Mesothelial cell of epicardium (in vitro differentiated cells): ENCODE measurements around the gene GTPBP6. TPM values are rescaled to one million over a fixed set of nuclear protein-coding genes. Genes with fewer than 3 reads are reported as not detected.
A peak's percentile ranks its signal among the peaks of the same experiment; 100 is the strongest.
"Not testable (repeated sequence)": the region's sequence is repeated elsewhere in the genome, so short reads cannot be mapped to it uniquely, and the experiment has no call there.

Source experiments
- DNase-seq, 2 experiments: peaks; one replicate each; pipeline ENCODE4 v3.0.0; 2021; ENCODE audit warnings: low spot score in 2 of 2; ENCODE audit not compliant: unreplicated experiment in 2 of 2
- H3K27ac Mint-ChIP-seq: 2 replicates; pipeline ENCODE4 v1.8.0; 2021; ENCODE audit warnings: mixed read lengths
- H3K27me3 Mint-ChIP-seq: 2 replicates; pipeline ENCODE4 v1.8.0; 2021; ENCODE audit warnings: low read depth, mixed read lengths
- H3K36me3 Mint-ChIP-seq: 2 replicates; pipeline ENCODE4 v1.8.0; 2021; ENCODE audit warnings: mixed read lengths
- H3K4me1 Mint-ChIP-seq: 2 replicates; pipeline ENCODE4 v1.8.0; 2021; ENCODE audit warnings: mixed read lengths
- H3K4me3 Mint-ChIP-seq: 2 replicates; pipeline ENCODE4 v1.8.0; 2021; ENCODE audit warnings: mild to moderate bottlenecking, moderate library complexity, mixed read lengths
- H3K9me3 Mint-ChIP-seq: 2 replicates; pipeline ENCODE4 v1.8.0; 2021; ENCODE audit warnings: mixed read lengths
- CTCF ChIP-seq: fragments of 200-600 bp; sonication (generic); IDR thresholded peaks from one replicate; pipeline ENCODE4 v1.5.0; 2021; ENCODE audit warnings: antibody characterized with exemption; ENCODE audit not compliant: unreplicated experiment
- total RNA-seq: library from RNA; stranded (reverse); gene quantifications from 3 replicates; pipeline ENCODE4 v1.2.1, GENCODE V29; 2021

The GTPBP6 gene
- total RNA-seq, 1 donor from 2014 or later: 65.6 TPM

GRCh38 chrX:283115-283845, 35.3 kb downstream of the GTPBP6 start:
- H3K4me3 Mint-ChIP-seq: peak overlapping the region; percentile 95
- no peaks in the 10 kb centered on the region for H3K9me3 Mint-ChIP-seq
- H3K4me1 Mint-ChIP-seq: peaks cover 32% of the 10 kb centered on the region
- H3K36me3 Mint-ChIP-seq: peaks cover 12% of the 10 kb centered on the region
- TF ChIP-seq CTCF: no peak
- peak; percentile 80 to 87 for DNase-seq
- peak overlapping the region; percentile 99 for H3K27ac Mint-ChIP-seq
- H3K27me3 Mint-ChIP-seq: peaks cover 6% of the 10 kb centered on the region

GRCh38 chrX:282000-282681, 36.5 kb downstream of the GTPBP6 start:
- H3K9me3 Mint-ChIP-seq, H3K27me3 Mint-ChIP-seq, DNase-seq: not testable (repeated sequence)
- Mint-ChIP-seq H3K4me3 (peak overlapping the region; percentile 75), H3K4me1 (peaks cover 32% of the 10 kb centered on the region), H3K27ac (peak overlapping the region; percentile 84), H3K36me3 (peaks cover 12% of the 10 kb centered on the region)

GRCh38 chrX:281166-281999, 37.2 kb downstream of the GTPBP6 start, which contains the start of gene PLCXD1:
Gene PLCXD1, plus strand, starts transcription at chrX:281381. Its CDS starts 2,807 bp downstream, at chrX:284188.
- no peak for TF ChIP-seq CTCF
- Mint-ChIP-seq H3K4me1 (peaks cover 31% of the 10 kb centered on the region), H3K27me3 (peaks cover 15% of the 10 kb centered on the region), H3K36me3 (peaks cover 12% of the 10 kb centered on the region), H3K27ac (peak within 1 kb of the TSS; percentile 84), H3K4me3 (peak within 1 kb of the TSS; percentile 75), H3K9me3 (no peaks in the 10 kb centered on the region)
- DNase-seq: peak in 1 of 2 experiments; percentile 69

GRCh38 chrX:280722-281121, 37.9 kb downstream of the GTPBP6 start:
- H3K9me3 Mint-ChIP-seq, H3K27ac Mint-ChIP-seq, DNase-seq, H3K4me3 Mint-ChIP-seq: not testable (repeated sequence)
- Mint-ChIP-seq H3K36me3 (peaks cover 12% of the 10 kb centered on the region), H3K4me1 (peaks cover 29% of the 10 kb centered on the region), H3K27me3 (peaks cover 20% of the 10 kb centered on the region)

GRCh38 chrX:279757-280604, 38.6 kb downstream of the GTPBP6 start:
- H3K36me3 Mint-ChIP-seq, DNase-seq, H3K27ac Mint-ChIP-seq, H3K9me3 Mint-ChIP-seq: not testable (repeated sequence)
- Mint-ChIP-seq H3K4me1 (peaks cover 26% of the 10 kb centered on the region), H3K4me3 (peak overlapping the region; percentile 50), H3K27me3 (peaks cover 23% of the 10 kb centered on the region)

GRCh38 chrX:276581-277201, 41.9 kb downstream of the GTPBP6 start:
- no peak for TF ChIP-seq CTCF
- no peaks in the 10 kb centered on the region for H3K9me3 Mint-ChIP-seq
- H3K4me3 Mint-ChIP-seq: peak overlapping the region; percentile 62
- peaks cover 21% of the 10 kb centered on the region for H3K4me1 Mint-ChIP-seq
- H3K36me3 Mint-ChIP-seq: no peaks in the 10 kb centered on the region
- DNase-seq: peak in 1 of 2 experiments; percentile 23
- no peak overlapping the region for H3K27ac Mint-ChIP-seq
- peaks cover 23% of the 10 kb centered on the region for H3K27me3 Mint-ChIP-seq
